DND-41 (cell line): Measurements from ENCODE around the gene AP2M1.
"Not testable (repeated sequence)": the region's sequence is repeated elsewhere in the genome, so short reads cannot be mapped to it uniquely, and the experiment has no call there.

ENCODE experiments used
- ATAC-seq: fragments of 200-7000 bp; cut with Tn5 transposase; 3 replicates; pipeline ENCODE4 v1.9.1; 2021; ENCODE audit warnings: low read depth; ENCODE audit not compliant: insufficient read depth
- DNase-seq: peaks from one replicate; pipeline ENCODE4 v3.0.0-alpha.2; 2020
- H2AFZ ChIP-seq: 2 replicates; pipeline ENCODE4 v1.6.0; 2012; ENCODE audit warnings: low read depth, low read length
- H3K27ac ChIP-seq: 2 replicates; pipeline ENCODE4 v1.5.1; 2012; ENCODE audit warnings: low read length, inconsistent platforms
- H3K27me3 ChIP-seq: fragments of 200-600 bp; sonication (generic); 2 replicates; pipeline ENCODE4 v1.6.0; 2012; ENCODE audit warnings: low read length, mild to moderate bottlenecking, inconsistent platforms; ENCODE audit not compliant: insufficient read depth, poor library complexity
- H3K36me3 ChIP-seq: 2 replicates; pipeline ENCODE4 v1.5.1; 2012; ENCODE audit warnings: low read length, inconsistent platforms; ENCODE audit not compliant: insufficient read depth
- H3K4me1 ChIP-seq: 2 replicates; pipeline ENCODE4 v1.5.1; 2012; ENCODE audit warnings: mild to moderate bottlenecking, low read length; ENCODE audit not compliant: insufficient read depth
- H3K4me2 ChIP-seq: 2 replicates; pipeline ENCODE4 v1.6.0; 2012; ENCODE audit warnings: mild to moderate bottlenecking, moderate library complexity, low read length, inconsistent platforms; ENCODE audit not compliant: insufficient read depth
- H3K4me3 ChIP-seq, 2 experiments: fragments of 200-600 bp in 1 of 2; shearing (Covaris generic) in 1 of 2; 2 replicates each; pipeline ENCODE4 v1.5.1; 2012 to 2016; ENCODE audit warnings: inconsistent platforms in 2 of 2, low read length in 2 of 2, mild to moderate bottlenecking in 2 of 2, low read depth in 1 of 2, moderate library complexity in 1 of 2
- H3K79me2 ChIP-seq: 2 replicates; pipeline ENCODE4 v1.6.0; 2012; ENCODE audit warnings: low read length, inconsistent platforms; ENCODE audit not compliant: insufficient read depth
- H3K9ac ChIP-seq: 2 replicates; pipeline ENCODE4 v1.6.0; 2012; ENCODE audit warnings: low read depth, mild to moderate bottlenecking, inconsistent platforms, low read length, moderate library complexity
- H3K9me3 ChIP-seq: 2 replicates; pipeline ENCODE4 v1.5.1; 2012; ENCODE audit warnings: low read length, moderate library complexity, mild to moderate bottlenecking, inconsistent platforms; ENCODE audit not compliant: insufficient read depth, severe bottlenecking
- H4K20me1 ChIP-seq: 2 replicates; pipeline ENCODE4 v1.6.0; 2012; ENCODE audit warnings: low read length; ENCODE audit not compliant: insufficient read depth
- EZH2 ChIP-seq: IDR thresholded peaks from 3 replicates; pipeline ENCODE4 v1.6.1; 2012; ENCODE audit warnings: borderline replicate concordance, low read depth, mild to moderate bottlenecking, moderate library complexity, low read length, inconsistent platforms; ENCODE audit not compliant: severe bottlenecking
- TF ChIP-seq, protein P1 (sequence below): IDR thresholded peaks from 2 replicates; pipeline ENCODE4 v1.5.1; 2012; ENCODE audit warnings: borderline replicate concordance, low read length, moderate library complexity, mild to moderate bottlenecking; ENCODE audit not compliant: poor library complexity, severe bottlenecking; ENCODE audit errors: extremely low read depth

Gene AP2M1

DNA sequence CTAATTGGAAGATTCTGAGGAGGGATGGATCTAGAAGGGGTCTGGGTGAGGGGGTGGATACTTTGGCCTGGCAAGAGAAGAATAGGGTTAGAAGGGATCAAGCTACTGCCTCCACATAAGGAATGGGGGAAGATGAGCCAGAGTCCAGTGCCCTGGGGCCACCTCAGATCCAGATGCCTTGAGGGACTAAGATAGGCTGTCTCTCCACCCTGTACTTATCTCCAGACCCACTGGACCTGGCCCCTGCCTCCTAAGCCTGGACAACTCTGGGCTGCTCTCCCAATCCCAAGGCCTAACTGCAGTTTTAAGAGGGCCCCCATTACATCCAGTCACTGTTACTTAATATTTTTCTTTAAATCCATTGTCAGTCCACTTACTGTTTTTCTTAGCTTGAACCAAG lies 17.4 kb upstream of the AP2M1 start:
- H3K9me3 ChIP-seq: no peaks in the 10 kb centered on the region
- ATAC-seq (no peak), DNase-seq (no peak)
- H3K4me3 ChIP-seq: peak overlapping the region; percentile 74 to 85
- H3K27ac ChIP-seq: peak overlapping the region; percentile 79
- peaks cover 52% of the 10 kb centered on the region for H3K4me1 ChIP-seq
- no peak overlapping the region for H2AFZ ChIP-seq
- peaks cover 33% of the 10 kb centered on the region for H4K20me1 ChIP-seq
- no peaks in the 10 kb centered on the region for H3K27me3 ChIP-seq
- H3K79me2 ChIP-seq: peaks cover 68% of the 10 kb centered on the region
- TF ChIP-seq, protein P1, sequence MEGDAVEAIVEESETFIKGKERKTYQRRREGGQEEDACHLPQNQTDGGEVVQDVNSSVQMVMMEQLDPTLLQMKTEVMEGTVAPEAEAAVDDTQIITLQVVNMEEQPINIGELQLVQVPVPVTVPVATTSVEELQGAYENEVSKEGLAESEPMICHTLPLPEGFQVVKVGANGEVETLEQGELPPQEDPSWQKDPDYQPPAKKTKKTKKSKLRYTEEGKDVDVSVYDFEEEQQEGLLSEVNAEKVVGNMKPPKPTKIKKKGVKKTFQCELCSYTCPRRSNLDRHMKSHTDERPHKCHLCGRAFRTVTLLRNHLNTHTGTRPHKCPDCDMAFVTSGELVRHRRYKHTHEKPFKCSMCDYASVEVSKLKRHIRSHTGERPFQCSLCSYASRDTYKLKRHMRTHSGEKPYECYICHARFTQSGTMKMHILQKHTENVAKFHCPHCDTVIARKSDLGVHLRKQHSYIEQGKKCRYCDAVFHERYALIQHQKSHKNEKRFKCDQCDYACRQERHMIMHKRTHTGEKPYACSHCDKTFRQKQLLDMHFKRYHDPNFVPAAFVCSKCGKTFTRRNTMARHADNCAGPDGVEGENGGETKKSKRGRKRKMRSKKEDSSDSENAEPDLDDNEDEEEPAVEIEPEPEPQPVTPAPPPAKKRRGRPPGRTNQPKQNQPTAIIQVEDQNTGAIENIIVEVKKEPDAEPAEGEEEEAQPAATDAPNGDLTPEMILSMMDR: no peak
- no peak for TF ChIP-seq EZH2
- H3K9ac ChIP-seq: peak overlapping the region; percentile 74
- peaks cover 19% of the 10 kb centered on the region for H3K36me3 ChIP-seq
- H3K4me2 ChIP-seq: peak overlapping the region; percentile 99

DNA sequence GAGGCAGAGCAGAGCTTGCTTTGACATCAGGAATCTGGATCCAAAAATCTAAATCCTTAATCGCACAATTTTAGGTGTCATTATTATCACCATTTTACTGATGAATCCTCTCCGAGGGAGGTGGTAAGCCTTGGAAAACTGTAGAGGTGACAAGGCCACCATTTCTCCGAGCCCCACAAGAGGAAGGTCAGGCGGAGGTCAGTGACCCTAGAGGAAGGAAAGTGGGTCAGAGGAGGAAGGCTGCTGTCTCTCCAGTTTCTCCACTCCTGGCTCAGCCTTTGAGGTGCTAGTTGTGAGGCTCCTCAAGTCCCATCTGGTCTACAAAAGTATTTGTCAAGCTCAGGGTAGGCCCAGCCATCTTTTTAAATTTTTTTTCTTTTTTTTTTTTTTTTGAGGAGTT lies 16.3 kb upstream of the AP2M1 start:
- H3K9me3 ChIP-seq: no peaks in the 10 kb centered on the region
- DNase-seq (no peak), ATAC-seq (no peak)
- peaks cover 37% of the 10 kb centered on the region for H4K20me1 ChIP-seq
- H3K4me1 ChIP-seq: peaks cover 49% of the 10 kb centered on the region
- peaks cover 71% of the 10 kb centered on the region for H3K79me2 ChIP-seq
- H3K27me3 ChIP-seq: no peaks in the 10 kb centered on the region
- no peak overlapping the region for H3K4me3 ChIP-seq
- peaks cover 25% of the 10 kb centered on the region for H3K36me3 ChIP-seq
- H3K27ac ChIP-seq: no peak overlapping the region
- no peak overlapping the region for H2AFZ ChIP-seq
- TF ChIP-seq EZH2: no peak
- peak overlapping the region; percentile 99; the same call in 1 of the 2 replicates for H3K4me2 ChIP-seq
- H3K9ac ChIP-seq: peak overlapping the region; percentile 13; the same call in 1 of the 2 replicates

DNA sequence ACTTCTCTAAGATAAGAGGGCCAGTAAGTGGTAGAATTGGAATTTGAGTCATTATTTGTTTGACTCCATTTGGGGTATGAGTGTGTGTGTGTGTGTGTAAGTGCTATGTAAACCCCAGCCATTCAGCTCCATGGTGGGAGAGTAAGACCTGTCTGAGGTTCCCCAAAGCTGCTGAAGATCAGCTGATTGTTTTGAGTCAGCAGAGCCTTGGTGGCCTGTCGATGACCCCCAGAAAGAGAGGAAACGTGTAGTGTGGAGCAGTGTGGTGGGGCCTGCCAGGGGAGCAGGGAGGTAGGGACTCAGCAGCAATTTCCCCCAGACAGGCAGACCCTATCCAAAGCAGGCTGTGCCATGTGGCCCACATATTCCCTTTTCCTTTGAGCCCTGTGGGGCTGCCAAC lies 14.2 kb upstream of the AP2M1 start:
- no peak for TF ChIP-seq EZH2
- TF ChIP-seq, protein P1: no peak
- no peak for ATAC-seq
- Histone ChIP-seq H3K9ac (no peak overlapping the region), H3K4me2 (no peak overlapping the region), H3K79me2 (peaks cover 69% of the 10 kb centered on the region), H3K9me3 (no peaks in the 10 kb centered on the region), H3K4me3 (no peak overlapping the region), H3K27me3 (no peaks in the 10 kb centered on the region), H3K36me3 (peaks cover 45% of the 10 kb centered on the region), H3K27ac (no peak overlapping the region), H3K4me1 (peaks cover 34% of the 10 kb centered on the region), H2AFZ (no peak overlapping the region), H4K20me1 (peaks cover 50% of the 10 kb centered on the region)
- no peak for DNase-seq

DNA sequence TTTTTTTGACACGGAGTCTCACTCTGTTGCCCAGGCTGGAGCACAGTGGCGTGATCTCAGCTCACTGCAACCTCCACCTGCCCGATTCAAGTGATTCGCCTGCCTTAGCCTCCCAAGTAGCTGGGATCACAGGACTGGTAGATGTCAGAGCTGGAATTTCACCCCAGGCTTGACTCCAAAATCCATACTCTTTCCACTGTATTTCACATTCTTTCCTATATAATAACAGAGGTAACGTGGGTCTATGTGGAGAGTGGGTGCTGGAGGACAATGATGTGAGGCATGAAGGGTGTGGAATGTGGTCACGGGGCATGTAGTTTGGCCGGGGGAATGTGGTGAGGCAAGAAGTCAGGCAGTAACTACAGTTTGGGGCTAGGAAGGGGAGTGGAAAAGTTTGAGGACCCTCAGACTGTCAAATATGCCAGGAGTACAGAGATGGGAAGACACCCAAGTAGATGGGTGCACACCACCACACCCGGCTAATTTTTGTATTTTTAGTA lies 12.0 kb upstream of the AP2M1 start:
- not testable (repeated sequence) for ATAC-seq, H3K27ac ChIP-seq, H3K9me3 ChIP-seq, H2AFZ ChIP-seq, H3K4me3 ChIP-seq, H3K27me3 ChIP-seq, H3K4me2 ChIP-seq, H3K9ac ChIP-seq, DNase-seq
- H3K4me1 ChIP-seq: peaks cover 20% of the 10 kb centered on the region; the same call in 1 of the 2 replicates
- H4K20me1 ChIP-seq: peaks cover 40% of the 10 kb centered on the region
- peaks cover 47% of the 10 kb centered on the region for H3K79me2 ChIP-seq
- H3K36me3 ChIP-seq: peaks cover 63% of the 10 kb centered on the region
